GM21825 (cell line): ENCODE data around the gene KCNIP4.

ENCODE experiments used
- ATAC-seq: cut with Tn5 transposase; IDR thresholded peaks from one replicate; pipeline ENCODE4 v1.9.1; 2021; ENCODE audit warnings: mild to moderate bottlenecking, moderate library complexity; ENCODE audit not compliant: unreplicated experiment

Gene KCNIP4

GRCh38 chr4:21209860-21210259, 738.7 kb downstream of the KCNIP4 start:
- no peak for ATAC-seq

DNA sequence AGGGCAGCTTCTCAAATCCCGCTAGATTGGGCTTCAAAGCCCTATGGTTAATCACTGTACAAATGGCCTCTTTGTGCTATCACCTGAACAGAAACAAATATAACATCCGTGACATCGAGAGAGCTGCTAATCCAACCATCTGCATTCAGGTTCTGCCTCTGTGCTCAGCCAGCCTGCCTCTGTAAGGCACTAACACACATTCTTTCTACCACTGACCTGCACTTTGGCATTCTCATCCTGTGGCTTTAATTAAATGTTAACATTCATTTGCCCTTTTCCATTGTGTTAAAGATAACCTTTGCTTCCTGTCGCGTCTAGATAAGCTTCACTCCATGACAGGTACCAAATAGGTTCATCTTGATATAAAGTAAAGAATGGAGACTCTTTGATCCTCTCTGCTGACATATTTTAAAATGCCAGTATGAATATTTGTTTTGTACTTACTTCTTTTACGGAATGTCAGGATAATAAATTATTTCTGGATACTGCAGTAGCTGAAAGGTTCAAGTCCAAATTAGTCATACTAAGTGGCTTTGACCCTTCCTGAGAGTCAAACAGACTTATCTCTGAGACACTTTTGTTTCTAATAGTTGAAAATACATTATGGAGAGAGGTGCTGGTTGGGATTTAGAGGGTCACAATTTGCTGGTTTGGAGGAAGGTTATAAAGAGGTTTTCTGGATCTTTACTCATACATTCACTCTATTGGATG, 742.6 kb downstream of the KCNIP4 start:
- ATAC-seq: no peak

GRCh38 chr4:21203416-21203815, 745.2 kb downstream of the KCNIP4 start:
- no peak for ATAC-seq

GRCh38 chr4:21202959-21203358, 745.6 kb downstream of the KCNIP4 start:
- no peak for ATAC-seq

GRCh38 chr4:21198683-21199082, 749.9 kb downstream of the KCNIP4 start:
- ATAC-seq: no peak

GRCh38 chr4:21195682-21196081, 752.9 kb downstream of the KCNIP4 start:
- no peak for ATAC-seq

- no peak for ATAC-seq
These were observed 756.2 kb downstream of the KCNIP4 start for GRCh38 chr4:21192367-21192766.

GRCh38 chr4:21191317-21191716, 757.3 kb downstream of the KCNIP4 start:
- no peak for ATAC-seq

DNA sequence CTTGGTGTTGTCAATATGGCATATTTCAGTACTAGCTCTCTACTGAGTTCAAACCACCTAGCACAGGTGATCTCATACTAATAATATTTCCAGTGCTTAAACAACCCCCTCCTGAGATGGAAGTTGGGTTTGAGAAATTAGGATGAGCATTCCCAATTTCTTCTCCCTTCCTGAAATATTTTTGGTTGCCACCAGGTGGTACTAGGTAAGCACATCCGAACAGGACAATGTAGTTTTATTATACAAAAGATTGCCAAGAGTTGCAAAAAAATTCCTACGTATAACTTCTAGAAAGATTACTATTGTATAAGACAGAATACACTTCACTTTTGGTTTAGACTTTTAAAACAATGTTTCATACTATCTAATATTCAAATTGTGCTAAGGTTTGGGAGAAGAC, 763.8 kb downstream of the KCNIP4 start:
- no peak for ATAC-seq

GRCh38 chr4:21181716-21182115, 766.9 kb downstream of the KCNIP4 start:
- ATAC-seq: no peak

GRCh38 chr4:21177871-21178270, 770.7 kb downstream of the KCNIP4 start:
- ATAC-seq: no peak

GRCh38 chr4:21177092-21177491, 771.5 kb downstream of the KCNIP4 start:
- no peak for ATAC-seq

- no peak for ATAC-seq
These were observed 780.9 kb downstream of the KCNIP4 start for GRCh38 chr4:21167711-21168110.

- ATAC-seq: no peak
These were observed 793.2 kb downstream of the KCNIP4 start for GRCh38 chr4:21155367-21155766.

- no peak for ATAC-seq
These were observed 809.2 kb downstream of the KCNIP4 start for GRCh38 chr4:21139327-21139726.

DNA sequence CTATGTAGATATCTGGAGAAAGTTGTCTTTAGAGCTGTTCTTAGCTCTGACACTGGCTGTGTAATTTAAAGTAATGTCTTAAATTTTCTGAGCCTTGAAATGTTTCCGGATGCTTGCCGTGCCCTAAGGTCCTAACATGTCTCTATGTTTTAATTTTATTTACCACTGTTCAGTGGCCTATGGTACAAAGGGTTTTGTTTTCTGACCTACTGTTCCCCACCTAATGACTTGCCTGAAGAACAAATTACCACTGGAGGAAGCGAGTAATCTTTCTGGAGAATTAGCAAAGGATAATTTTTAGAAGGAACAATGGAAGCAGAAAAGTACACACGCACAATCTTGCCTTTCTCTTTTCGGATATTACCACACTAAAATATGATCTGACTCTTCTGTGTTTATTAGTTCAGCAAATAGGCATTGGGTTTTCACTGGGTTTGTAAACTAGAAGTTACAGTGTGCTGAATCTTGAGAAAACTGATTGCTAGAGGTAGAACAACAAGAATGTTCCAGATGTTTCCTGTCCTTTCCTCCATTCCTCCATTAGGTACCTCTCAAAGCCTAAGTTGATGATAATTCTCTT, 812.4 kb downstream of the KCNIP4 start:
- ATAC-seq: no peak

DNA sequence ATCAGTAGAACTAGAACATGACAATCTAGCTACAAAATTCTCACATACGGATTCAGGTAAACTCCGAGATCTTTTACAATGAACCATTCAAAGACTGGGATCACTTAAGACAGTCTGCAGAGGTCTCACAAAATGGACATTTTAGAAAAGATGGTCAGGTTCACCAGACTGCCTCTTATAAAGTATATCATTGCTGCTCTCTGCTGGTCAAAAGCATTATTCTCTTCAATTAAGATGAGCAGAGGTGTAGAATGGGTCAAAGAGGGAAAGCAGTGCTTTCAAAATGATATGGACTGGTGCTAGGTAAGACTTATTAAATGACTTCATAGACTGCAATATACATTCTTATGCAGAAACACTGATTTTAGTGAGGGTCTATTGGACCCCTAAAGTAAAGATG, 813.6 kb downstream of the KCNIP4 start:
- ATAC-seq: no peak

DNA sequence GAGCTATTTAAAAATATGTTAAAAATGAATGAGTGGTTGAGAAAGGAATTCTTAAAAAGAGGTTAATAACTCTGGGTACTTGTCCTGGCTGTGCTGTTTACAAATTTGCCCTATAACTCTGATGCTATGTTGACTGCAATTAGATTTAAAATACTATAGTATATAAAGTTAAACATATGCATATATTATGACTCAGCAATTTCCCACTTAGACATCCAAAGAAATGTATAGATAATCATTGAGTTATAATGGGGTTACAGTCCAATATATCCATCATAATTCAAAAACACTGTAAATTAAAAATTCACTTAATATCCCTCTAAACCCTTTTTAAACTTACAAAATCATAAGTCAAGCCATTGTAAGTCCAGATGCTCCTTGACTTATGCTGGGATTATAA, 818.0 kb downstream of the KCNIP4 start:
- ATAC-seq: no peak

- no peak for ATAC-seq
These were observed 822.5 kb downstream of the KCNIP4 start for GRCh38 chr4:21126014-21126512.

- ATAC-seq: no peak
These were observed 830.3 kb downstream of the KCNIP4 start for GRCh38 chr4:21118301-21118700.

GRCh38 chr4:21117541-21118180, 830.9 kb downstream of the KCNIP4 start:
- no peak for ATAC-seq
